DOHH2 (cell line): ENCODE data around the gene MAP7D1.

Source experiments
- EZH2phosphoT487 ChIP-seq: fragments of 200-600 bp; sonication (generic); IDR thresholded peaks from 2 replicates; pipeline ENCODE4 v1.6.1; 2017; ENCODE audit warnings: borderline replicate concordance, mild to moderate bottlenecking, antibody characterized with exemption, low read length, moderate library complexity, mixed read lengths
- TF ChIP-seq, protein P1 (sequence below): fragments of 200-600 bp; sonication (generic); IDR thresholded peaks from one replicate; pipeline ENCODE4 v1.5.1; 2014; ENCODE audit warnings: antibody characterized with exemption, mild to moderate bottlenecking, low read depth, low read length; ENCODE audit not compliant: poor library complexity, severe bottlenecking

- TF ChIP-seq, protein P1, sequence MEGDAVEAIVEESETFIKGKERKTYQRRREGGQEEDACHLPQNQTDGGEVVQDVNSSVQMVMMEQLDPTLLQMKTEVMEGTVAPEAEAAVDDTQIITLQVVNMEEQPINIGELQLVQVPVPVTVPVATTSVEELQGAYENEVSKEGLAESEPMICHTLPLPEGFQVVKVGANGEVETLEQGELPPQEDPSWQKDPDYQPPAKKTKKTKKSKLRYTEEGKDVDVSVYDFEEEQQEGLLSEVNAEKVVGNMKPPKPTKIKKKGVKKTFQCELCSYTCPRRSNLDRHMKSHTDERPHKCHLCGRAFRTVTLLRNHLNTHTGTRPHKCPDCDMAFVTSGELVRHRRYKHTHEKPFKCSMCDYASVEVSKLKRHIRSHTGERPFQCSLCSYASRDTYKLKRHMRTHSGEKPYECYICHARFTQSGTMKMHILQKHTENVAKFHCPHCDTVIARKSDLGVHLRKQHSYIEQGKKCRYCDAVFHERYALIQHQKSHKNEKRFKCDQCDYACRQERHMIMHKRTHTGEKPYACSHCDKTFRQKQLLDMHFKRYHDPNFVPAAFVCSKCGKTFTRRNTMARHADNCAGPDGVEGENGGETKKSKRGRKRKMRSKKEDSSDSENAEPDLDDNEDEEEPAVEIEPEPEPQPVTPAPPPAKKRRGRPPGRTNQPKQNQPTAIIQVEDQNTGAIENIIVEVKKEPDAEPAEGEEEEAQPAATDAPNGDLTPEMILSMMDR: no peak
- no peak for TF ChIP-seq EZH2phosphoT487
These were observed 562 bp downstream of the MAP7D1 start for GRCh38 chr1:36156329-36157114.
